ENCODE data around the gene YTHDC1. TPM values are rescaled to one million over a fixed set of nuclear protein-coding genes. Genes with fewer than 3 reads are reported as not detected.

Gene YTHDC1
- total and polyA plus RNA-seq, 2 of the 4 experiments (the other 2 are of a cell fraction) = 31.9 to 32.7 TPM

DNA sequence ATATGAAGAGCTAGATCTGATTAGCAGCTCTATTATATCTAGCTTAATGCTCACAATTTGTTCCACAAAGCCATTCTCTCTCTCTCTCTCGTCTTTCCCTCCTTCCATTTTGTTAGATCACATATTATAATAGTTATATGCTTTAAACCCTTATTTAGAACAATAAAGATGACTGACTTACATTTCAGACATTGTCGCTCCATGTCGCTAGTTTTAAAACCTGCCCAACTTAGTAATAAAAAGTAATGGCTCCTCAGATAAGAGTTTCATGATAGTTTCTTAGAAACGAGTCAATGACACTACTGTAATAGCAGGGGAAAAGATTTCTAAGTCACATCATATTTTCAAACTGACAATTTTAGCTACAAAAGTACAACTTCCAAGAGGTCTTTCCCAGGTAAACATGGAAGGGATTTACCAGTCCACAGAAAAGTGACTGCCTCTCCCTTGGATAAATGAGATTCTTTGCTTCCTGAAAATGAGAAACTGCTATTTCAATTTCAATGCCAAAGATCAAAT lies 38.5 kb upstream of the YTHDC1 start:
- no TSS peak for BruUV-seq (replicated peaks)
- in situ Hi-C loops (cut with MboI; ENCODE audit: low sequenced_read_pairs) = no loop called here

More for the DNA sequence above, 38.5 kb upstream of the YTHDC1 start:
- no peak for TF ChIP-seq CHD1 (IDR thresholded peaks at IDR 0.05; ENCODE audit: low read depth, low read length)
- TF ChIP-seq NFE2L2 (IDR thresholded peaks at IDR 0.05; ENCODE audit: low read depth, low read length) = no peak
- no peak for TF ChIP-seq MXI1 (IDR thresholded peaks at IDR 0.05; ENCODE audit: borderline replicate concordance, low read depth, low read length)
- TF ChIP-seq RFX5 (IDR thresholded peaks at IDR 0.05; ENCODE audit: low read depth, low read length) = no peak
- TF ChIP-seq, protein P1, sequence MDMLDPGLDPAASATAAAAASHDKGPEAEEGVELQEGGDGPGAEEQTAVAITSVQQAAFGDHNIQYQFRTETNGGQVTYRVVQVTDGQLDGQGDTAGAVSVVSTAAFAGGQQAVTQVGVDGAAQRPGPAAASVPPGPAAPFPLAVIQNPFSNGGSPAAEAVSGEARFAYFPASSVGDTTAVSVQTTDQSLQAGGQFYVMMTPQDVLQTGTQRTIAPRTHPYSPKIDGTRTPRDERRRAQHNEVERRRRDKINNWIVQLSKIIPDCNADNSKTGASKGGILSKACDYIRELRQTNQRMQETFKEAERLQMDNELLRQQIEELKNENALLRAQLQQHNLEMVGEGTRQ (IDR thresholded peaks at IDR 0.05; ENCODE audit: low read depth, low read length) = no peak
- TF ChIP-seq RCOR1 (IDR thresholded peaks at IDR 0.05; ENCODE audit: insufficient replicate concordance, low read length) = no peak
- TF ChIP-seq FOS (IDR thresholded peaks at IDR 0.05; ENCODE audit: low read depth, low read length) = no peak
- TF ChIP-seq SMC3 (IDR thresholded peaks at IDR 0.05; ENCODE audit: low read depth, low read length) = no peak
- TF ChIP-seq, protein P2, sequence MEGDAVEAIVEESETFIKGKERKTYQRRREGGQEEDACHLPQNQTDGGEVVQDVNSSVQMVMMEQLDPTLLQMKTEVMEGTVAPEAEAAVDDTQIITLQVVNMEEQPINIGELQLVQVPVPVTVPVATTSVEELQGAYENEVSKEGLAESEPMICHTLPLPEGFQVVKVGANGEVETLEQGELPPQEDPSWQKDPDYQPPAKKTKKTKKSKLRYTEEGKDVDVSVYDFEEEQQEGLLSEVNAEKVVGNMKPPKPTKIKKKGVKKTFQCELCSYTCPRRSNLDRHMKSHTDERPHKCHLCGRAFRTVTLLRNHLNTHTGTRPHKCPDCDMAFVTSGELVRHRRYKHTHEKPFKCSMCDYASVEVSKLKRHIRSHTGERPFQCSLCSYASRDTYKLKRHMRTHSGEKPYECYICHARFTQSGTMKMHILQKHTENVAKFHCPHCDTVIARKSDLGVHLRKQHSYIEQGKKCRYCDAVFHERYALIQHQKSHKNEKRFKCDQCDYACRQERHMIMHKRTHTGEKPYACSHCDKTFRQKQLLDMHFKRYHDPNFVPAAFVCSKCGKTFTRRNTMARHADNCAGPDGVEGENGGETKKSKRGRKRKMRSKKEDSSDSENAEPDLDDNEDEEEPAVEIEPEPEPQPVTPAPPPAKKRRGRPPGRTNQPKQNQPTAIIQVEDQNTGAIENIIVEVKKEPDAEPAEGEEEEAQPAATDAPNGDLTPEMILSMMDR (conservative IDR thresholded peaks at IDR 0.05; ENCODE audit: low read depth, low read length) = no peak
- TF ChIP-seq, protein P3, sequence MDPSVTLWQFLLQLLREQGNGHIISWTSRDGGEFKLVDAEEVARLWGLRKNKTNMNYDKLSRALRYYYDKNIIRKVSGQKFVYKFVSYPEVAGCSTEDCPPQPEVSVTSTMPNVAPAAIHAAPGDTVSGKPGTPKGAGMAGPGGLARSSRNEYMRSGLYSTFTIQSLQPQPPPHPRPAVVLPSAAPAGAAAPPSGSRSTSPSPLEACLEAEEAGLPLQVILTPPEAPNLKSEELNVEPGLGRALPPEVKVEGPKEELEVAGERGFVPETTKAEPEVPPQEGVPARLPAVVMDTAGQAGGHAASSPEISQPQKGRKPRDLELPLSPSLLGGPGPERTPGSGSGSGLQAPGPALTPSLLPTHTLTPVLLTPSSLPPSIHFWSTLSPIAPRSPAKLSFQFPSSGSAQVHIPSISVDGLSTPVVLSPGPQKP (IDR thresholded peaks at IDR 0.05; ENCODE audit: borderline replicate concordance, low read depth, low read length) = no peak
- no peak for TF ChIP-seq BHLHE40 (IDR thresholded peaks at IDR 0.05; ENCODE audit: low read depth, low read length)
- no peak for TF ChIP-seq MAZ (IDR thresholded peaks at IDR 0.05; ENCODE audit: borderline replicate concordance, low read depth, low read length)
- no peak for TF ChIP-seq MAFK (IDR thresholded peaks at IDR 0.05; ENCODE audit: low read depth, low read length)
- TF ChIP-seq POLR2A (IDR thresholded peaks at IDR 0.05; ENCODE audit: low read depth, low read length) = no peak
- no peak for TF ChIP-seq CEBPB (IDR thresholded peaks at IDR 0.05; ENCODE audit: low read depth, low read length)
- no peak for TF ChIP-seq RAD21 (IDR thresholded peaks at IDR 0.05; ENCODE audit: low read length)
- Histone ChIP-seq H3K27ac (ENCODE audit: insufficient read depth, low read length) (no peak overlapping the region), H3K23ac (ENCODE audit: low read depth, low read length) (no peak overlapping the region), H3K9me1 (ENCODE audit: insufficient read depth, low read length) (no peaks in the 10 kb centered on the region), H3K4me1 (ENCODE audit: control insufficient read depth, insufficient read depth, low read length) (no peaks in the 10 kb centered on the region), H4K8ac (ENCODE audit: low read depth in 2 of 2, low read length in 2 of 2) (no peak overlapping the region), H3K4me2 (ENCODE audit: low read depth, low read length) (no peak overlapping the region), H3K27me3 (ENCODE audit: control insufficient read depth, insufficient read depth, low read length) (peaks cover 2% of the 10 kb centered on the region; the same call in 1 of the 2 replicates), H2BK15ac (ENCODE audit: low read depth, low read length) (no peak overlapping the region), H3K79me1 (ENCODE audit: low read depth in 1 of 2, low read length in 2 of 2) (no peaks in the 10 kb centered on the region), H2AK9ac (replicated peaks; ENCODE audit: low read depth, low read length, poor library complexity) (no peak overlapping the region), H3K4ac (ENCODE audit: low read depth, low read length) (no peak overlapping the region), H3K4me3 (ENCODE audit: insufficient read depth, low read depth, low read length) (no peak overlapping the region), H2BK20ac (ENCODE audit: low read depth, low read length) (no peak overlapping the region), H3K9me3 (ENCODE audit: control insufficient read depth, insufficient read depth, low read length) (no peaks in the 10 kb centered on the region), H3K56ac (ENCODE audit: extremely low read depth, insufficient read depth, low read length) (no peak overlapping the region), H2BK120ac (ENCODE audit: low read depth, low read length) (no peak overlapping the region), H2AFZ (replicated peaks; ENCODE audit: low read length, poor library complexity) (no peak overlapping the region), H2AK5ac (ENCODE audit: low read depth, low read length) (no peak overlapping the region), H4K91ac (ENCODE audit: insufficient read depth, low read depth, low read length) (no peak overlapping the region), H4K20me1 (ENCODE audit: insufficient read depth, low read length) (no peaks in the 10 kb centered on the region), H3K36me3 (ENCODE audit: control insufficient read depth, insufficient read depth, low read length) (no peaks in the 10 kb centered on the region), H3K18ac (ENCODE audit: low read depth, low read length) (no peak overlapping the region), H4K5ac (ENCODE audit: low read depth, low read length) (no peak overlapping the region), H3K14ac (replicated peaks; ENCODE audit: low read depth, low read length) (no peak overlapping the region), H3K9ac (ENCODE audit: low read depth, low read length) (no peak overlapping the region), H2BK5ac (ENCODE audit: low read depth, low read length, poor library complexity, severe bottlenecking) (no peak overlapping the region)
- ATAC-seq (ENCODE audit: low read depth) (no peak), DNase-seq (no peak)
- WGBS, 2 experiments (ENCODE audit: extremely low coverage in 2 of 2, insufficient read length in 1 of 2) = no CpG with 5 or more reads among the region's 4 CpGs
- ChIA-PET CTCF (no interaction called here), POLR2A (ENCODE audit: unreplicated experiment) (no interaction called here)
- intact Hi-C loops (cut with micrococcal nuclease) = no loop called here
- dilution Hi-C loops (cut with HindIII; ENCODE audit: low sequenced_read_pairs, unreplicated experiment) = no loop called here

Data from IMR-90 (cell line).